LNCaP clone FGC (cell line): ENCODE results near the gene IFNK.

ENCODE experiments used
- DNase-seq: peaks from one replicate; pipeline ENCODE4 v3.0.0-alpha.2; 2011; ENCODE audit warnings: low read depth
- H3K4me3 ChIP-seq: 2 replicates; pipeline ENCODE4 v1.5.1; 2011; ENCODE audit warnings: mild to moderate bottlenecking, low read depth, low read length, control low read depth
- CTCF ChIP-seq: IDR thresholded peaks from 2 replicates; pipeline ENCODE4 v1.5.1; 2012; ENCODE audit warnings: mild to moderate bottlenecking; ENCODE audit not compliant: control insufficient read depth, insufficient read depth; ENCODE audit errors: extremely low read depth

IFNK gene

GRCh38 chr9:27523141-27523540 lies 949 bp upstream of the IFNK start:
- no peak overlapping the region for H3K4me3 ChIP-seq
- DNase-seq: no peak
- TF ChIP-seq CTCF: no peak

GRCh38 chr9:27527702-27528075 lies 3.6 kb downstream of the IFNK start:
- no peak for DNase-seq
- H3K4me3 ChIP-seq: no peak overlapping the region
- TF ChIP-seq CTCF: no peak

GRCh38 chr9:27528076-27528885 lies 4.2 kb downstream of the IFNK start:
- H3K4me3 ChIP-seq: no peak overlapping the region
- no peak for TF ChIP-seq CTCF
- no peak for DNase-seq

GRCh38 chr9:27528886-27529315 lies 4.8 kb downstream of the IFNK start:
- TF ChIP-seq CTCF: no peak
- DNase-seq: no peak
- H3K4me3 ChIP-seq: no peak overlapping the region

GRCh38 chr9:27529316-27530278 lies 5.5 kb downstream of the IFNK start, which contains the start of gene MOB3B:
Gene MOB3B (minus strand): TSS chr9:27529814. CDS start chr9:27455550, 74,264 bp downstream.
- no peak for DNase-seq
- peak within 1 kb of the TSS; percentile 14; the same call in 1 of the 2 replicates for H3K4me3 ChIP-seq
- TF ChIP-seq CTCF: peak; percentile 80

- no peak for TF ChIP-seq CTCF
- no peak for DNase-seq
- no peak overlapping the region for H3K4me3 ChIP-seq
These were observed 7.0 kb downstream of the IFNK start for GRCh38 chr9:27530915-27531755.
